GM18511 (cell line): Measurements from ENCODE around the gene VSTM4.

Experiments
- ATAC-seq: cut with Tn5 transposase; IDR thresholded peaks from one replicate; pipeline ENCODE4 v1.9.1; 2021; ENCODE audit warnings: mild to moderate bottlenecking, moderate library complexity; ENCODE audit not compliant: unreplicated experiment

Gene VSTM4

DNA sequence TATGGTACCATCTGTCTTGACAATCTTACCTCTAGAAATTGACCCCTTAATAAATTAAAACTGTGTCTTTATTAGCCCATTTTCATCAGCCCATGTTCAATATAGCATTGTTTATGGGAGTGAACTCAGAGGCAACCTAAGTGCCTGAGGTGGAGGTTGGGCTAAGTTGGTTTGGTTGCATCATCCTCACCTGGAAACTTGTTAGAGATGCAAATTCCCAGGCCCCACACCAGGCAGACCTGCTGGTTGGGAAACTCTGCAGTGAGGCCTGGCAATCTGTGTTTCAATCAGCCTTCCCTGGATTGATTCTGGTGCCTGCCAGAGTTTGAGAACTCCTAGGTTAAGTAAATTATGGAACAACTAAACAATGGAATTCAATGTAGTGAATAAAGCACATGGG, 27.9 kb upstream of the VSTM4 start:
- ATAC-seq = no peak

GRCh38 chr10:49141541-49142332, 26.4 kb upstream of the VSTM4 start:
- ATAC-seq = no peak

DNA sequence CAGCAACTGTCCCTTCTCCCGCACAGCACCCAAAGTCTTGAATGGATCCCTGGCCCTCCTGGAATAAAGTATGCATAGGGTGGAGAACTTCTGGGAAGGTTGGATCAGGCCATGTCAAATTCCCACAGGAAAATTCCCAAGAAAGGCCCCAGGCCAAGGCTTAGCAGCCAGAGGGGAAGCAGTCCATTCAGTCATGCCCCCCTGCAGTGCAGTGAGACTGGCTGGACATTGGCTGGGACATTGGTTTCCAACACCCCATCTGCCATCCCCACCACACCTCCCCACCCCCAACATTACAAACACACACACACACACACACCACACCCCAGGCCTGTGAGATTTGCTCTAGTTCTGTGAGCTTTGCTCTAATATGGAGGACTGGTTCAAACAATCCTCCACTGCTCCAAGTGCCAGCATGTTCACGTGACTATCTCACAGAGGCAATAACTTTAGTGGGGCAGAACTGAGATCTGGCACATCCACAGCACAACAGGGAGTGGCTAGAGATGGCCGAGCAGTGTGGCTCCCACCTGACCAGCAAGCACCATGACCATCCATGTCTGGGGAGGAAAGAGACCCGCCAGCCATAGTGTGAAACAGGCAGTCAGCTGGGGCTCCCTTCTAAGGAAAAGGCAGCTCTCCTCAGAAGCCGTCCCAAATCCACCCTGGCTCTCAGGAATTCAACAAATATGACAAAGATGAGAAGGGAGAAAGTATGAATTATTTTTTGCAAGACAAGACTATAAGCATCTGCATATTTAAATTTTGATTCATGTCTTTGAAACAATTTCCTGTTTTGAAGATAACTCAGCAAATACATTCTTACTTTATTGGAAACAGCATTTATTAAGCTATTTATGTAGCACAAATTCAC, 25.2 kb upstream of the VSTM4 start:
- no peak for ATAC-seq

DNA sequence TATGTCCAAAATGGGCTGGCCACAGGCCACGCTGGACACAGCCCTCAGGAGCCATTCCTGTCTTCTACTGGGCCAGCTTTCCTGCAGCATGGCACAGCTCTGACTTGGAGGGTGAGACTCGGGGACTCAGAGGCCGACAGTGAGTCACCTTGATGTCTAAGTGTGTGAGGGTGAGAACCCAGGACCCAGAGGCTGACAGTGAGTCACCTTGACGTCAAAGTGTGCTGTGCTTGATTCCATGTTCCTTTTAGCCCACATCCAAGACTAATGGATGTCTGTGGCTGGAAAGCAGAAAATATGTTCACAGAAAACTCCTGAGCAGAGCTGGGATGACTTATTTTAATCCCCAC, 24.5 kb upstream of the VSTM4 start:
- ATAC-seq = no peak

GRCh38 chr10:49139028-49139845, 23.9 kb upstream of the VSTM4 start:
- no peak for ATAC-seq

- no peak for ATAC-seq
Measured at GRCh38 chr10:49138361-49138891, 23.1 kb upstream of the VSTM4 start.

- no peak for ATAC-seq
Measured at GRCh38 chr10:49136525-49136924, 21.2 kb upstream of the VSTM4 start.

DNA sequence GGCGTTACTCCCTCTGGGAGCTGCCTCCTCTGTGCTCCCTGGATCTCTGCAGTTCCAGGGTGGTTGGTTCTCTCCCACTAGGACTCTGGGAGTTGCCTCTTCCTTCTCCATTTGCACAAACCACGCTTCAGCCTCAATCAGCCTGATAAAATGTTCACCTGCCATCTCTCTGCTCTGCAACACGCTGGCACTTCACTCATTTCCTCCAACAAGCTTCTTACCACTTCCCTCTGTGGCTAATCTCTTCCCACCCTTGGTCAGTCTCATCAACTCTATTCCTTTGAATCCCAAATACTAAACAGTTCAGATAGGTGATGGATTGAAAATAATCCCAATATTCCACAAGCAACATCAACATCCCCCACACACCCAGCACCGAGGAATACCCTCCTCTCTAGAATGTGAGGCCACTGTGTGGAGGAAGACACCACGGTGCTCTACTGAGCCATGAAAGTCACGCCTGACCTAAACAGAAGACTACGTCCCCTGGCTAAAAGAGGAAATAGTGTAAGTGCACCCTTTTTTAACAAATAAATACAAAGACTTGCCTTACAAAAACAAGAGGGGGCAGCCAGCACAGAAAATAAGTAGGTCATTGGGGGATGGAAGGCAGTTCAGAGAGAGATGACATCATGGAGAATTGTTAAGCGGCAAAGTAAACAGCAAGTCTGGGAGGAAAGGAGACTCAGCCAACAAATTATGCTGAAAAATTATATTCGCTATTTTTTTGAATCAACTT, 20.4 kb upstream of the VSTM4 start:
- peak; percentile 67 for ATAC-seq

DNA sequence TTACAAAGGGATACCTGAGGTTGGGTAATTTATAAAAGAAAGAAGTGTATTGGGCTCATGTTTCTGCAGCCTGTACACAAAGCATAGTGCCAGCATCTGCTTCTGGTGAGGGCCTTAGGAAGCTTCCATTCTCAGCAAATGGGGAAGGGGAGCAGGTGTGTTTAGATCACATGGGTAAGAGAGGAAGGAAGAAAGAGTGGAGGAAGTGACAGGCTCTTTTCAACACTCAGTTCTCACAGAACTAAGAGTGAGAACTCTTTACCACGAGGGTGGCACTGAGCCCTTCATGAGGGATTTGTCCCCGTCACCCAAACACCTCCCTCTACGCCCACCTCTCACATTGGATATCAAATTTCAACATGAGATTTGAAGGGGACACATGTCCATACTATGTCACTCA, 19.0 kb upstream of the VSTM4 start:
- no peak for ATAC-seq

GRCh38 chr10:49133706-49134248, 18.5 kb upstream of the VSTM4 start, which contains the start of gene FAM170B:
TSS of gene FAM170B (minus strand) at chr10:49134021. CDS start at chr10:49133918, 103 bp downstream.
- no peak for ATAC-seq

- ATAC-seq = no peak
Measured at GRCh38 chr10:49132362-49132737, 17.0 kb upstream of the VSTM4 start.

DNA sequence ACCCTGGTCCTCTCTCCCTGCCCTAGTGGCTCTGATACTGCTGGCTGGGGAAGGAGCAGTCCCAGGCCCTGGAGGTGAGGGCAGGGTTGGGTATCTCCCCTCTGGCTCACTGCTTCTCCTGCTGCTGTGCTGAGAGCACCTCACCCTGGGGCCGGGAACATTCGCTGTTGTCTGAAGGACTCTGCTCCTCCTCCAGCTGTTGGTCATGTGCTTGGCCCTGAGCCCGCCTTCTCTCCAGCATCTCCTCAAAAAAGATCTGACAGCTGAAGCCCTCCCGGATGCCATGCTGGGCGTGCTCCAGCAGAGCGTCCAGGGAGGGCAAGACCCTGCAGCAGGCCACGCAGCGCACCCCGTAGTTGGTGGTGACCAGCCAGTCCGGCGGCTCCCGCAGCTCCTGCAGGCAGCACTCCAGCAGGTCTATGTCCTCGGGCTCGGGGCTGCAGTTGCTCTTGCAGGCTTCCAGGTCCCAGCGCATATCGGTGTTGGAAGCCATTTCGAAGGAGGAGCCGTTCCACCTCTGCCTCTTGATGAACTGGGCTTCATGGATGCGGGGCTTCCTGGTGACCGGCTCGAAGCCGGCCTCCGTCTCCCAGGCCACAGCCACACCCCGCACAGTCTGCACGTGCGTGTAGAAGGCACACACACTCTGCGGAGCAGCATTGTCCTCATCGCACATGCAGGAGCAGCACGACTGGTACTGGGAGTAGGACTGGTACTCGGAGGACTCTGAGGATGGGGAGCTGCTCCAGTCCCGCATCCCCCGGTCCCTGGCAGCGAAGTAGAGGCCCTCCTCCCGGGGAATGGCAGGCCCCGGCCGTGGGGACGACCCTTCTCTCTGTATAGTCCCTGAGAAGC, 16.4 kb upstream of the VSTM4 start:
- no peak for ATAC-seq

GRCh38 chr10:49129376-49129775, 14.1 kb upstream of the VSTM4 start:
- no peak for ATAC-seq

- no peak for ATAC-seq
Measured at GRCh38 chr10:49128854-49129253, 13.5 kb upstream of the VSTM4 start.

DNA sequence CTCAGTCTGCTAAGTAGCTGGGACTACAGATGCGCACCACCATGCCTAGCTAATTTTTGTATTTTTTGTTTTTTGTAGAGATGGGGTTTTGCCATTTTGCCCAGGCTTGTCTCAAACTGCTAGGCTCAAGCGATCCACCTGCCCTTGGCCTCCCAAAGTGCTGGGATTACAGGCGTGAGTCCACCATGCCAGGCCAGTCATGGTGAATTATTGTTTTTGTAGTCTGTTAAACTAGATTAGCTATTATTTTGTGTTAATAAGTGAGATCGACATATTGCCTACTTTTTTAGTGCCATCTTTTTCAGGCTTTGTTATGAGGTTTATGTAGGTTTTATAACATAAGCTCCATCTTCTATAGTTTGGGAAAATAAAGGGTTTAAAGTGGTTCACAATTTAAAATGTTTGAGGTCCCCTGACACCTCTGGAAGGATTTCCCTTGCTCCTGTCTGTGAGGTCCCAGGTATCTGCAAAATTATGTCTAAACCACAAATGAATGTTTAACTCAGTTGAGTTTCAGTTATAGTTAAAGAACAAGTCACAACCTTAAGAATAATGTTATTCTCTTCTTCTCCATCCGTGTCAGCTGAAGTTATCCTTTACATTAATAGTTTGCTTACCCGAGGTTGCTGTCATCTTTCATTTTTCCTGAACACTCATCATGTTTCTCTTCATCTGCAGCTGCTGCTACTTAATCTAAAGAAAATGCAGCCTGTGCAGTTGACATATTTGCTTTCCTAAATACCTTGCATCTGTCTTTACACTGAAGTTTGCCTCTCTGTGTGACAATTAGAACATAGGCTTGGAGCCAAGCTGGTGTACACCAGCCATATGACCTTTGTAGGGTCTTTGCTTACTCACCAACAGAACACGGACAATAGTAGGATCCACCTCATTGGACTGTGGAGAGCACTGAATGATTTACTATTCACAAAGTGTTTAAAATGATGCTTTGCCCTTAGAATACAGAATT, 8.9 kb upstream of the VSTM4 start:
- peak; percentile 45 for ATAC-seq

- ATAC-seq = no peak
Measured at GRCh38 chr10:49120911-49121310, 5.6 kb upstream of the VSTM4 start.

- no peak for ATAC-seq
Measured at GRCh38 chr10:49119746-49120145, 4.4 kb upstream of the VSTM4 start.
